Hepatocyte (in vitro differentiated cells): ENCODE results near the gene RPL41. TPM values are rescaled to one million over a fixed set of nuclear protein-coding genes. Genes with fewer than 3 reads are reported as not detected.
A peak's percentile ranks its signal among the peaks of the same experiment; 100 is the strongest.

Experiments used
- DNase-seq: peaks from one replicate; pipeline ENCODE4 v3.0.0-alpha.2; 2016; ENCODE audit warnings: low spot score
- H2AFZ ChIP-seq: fragments of 200-600 bp; sonication (generic); 2 replicates; pipeline ENCODE4 v1.6.0; 2016; ENCODE audit warnings: antibody characterized with exemption, mild to moderate bottlenecking
- H3K27ac ChIP-seq: fragments of 200-600 bp; sonication (generic); 2 replicates; pipeline ENCODE4 v1.5.1; 2016; ENCODE audit warnings: mild to moderate bottlenecking
- H3K27me3 ChIP-seq: fragments of 200-600 bp; sonication (generic); 2 replicates; pipeline ENCODE4 v1.6.1; 2016
- H3K36me3 ChIP-seq: fragments of 200-600 bp; sonication (generic); replicated peaks from 2 replicates; pipeline ENCODE4 v1.5.1; 2016; ENCODE audit warnings: low read depth; ENCODE audit not compliant: insufficient read depth
- H3K4me1 ChIP-seq: fragments of 200-600 bp; sonication (generic); 2 replicates; pipeline ENCODE4 v1.5.1; 2016; ENCODE audit warnings: mild to moderate bottlenecking, moderate library complexity; ENCODE audit not compliant: insufficient read depth
- H3K4me2 ChIP-seq: fragments of 200-600 bp; sonication (generic); 2 replicates; pipeline ENCODE4 v1.6.0; 2016
- H3K4me3 ChIP-seq: fragments of 200-600 bp; sonication (generic); 2 replicates; pipeline ENCODE4 v1.5.1; 2016; ENCODE audit warnings: mild to moderate bottlenecking
- H3K79me2 ChIP-seq: fragments of 200-600 bp; sonication (generic); 2 replicates; pipeline ENCODE4 v1.6.0; 2017; ENCODE audit warnings: mild to moderate bottlenecking
- H3K9me2 ChIP-seq: fragments of 200-600 bp; sonication (generic); replicated peaks from 2 replicates; pipeline ENCODE4 v1.6.0; 2017; ENCODE audit warnings: mild to moderate bottlenecking; ENCODE audit not compliant: insufficient read depth
- H3K9me3 ChIP-seq: fragments of 200-600 bp; sonication (generic); 2 replicates; pipeline ENCODE4 v1.5.1; 2016; ENCODE audit warnings: low read depth, mild to moderate bottlenecking
- H4K20me1 ChIP-seq: fragments of 200-600 bp; sonication (generic); 2 replicates; pipeline ENCODE4 v1.6.0; 2016; ENCODE audit warnings: mild to moderate bottlenecking; ENCODE audit not compliant: insufficient read depth, poor library complexity, severe bottlenecking
- CTCF ChIP-seq: fragments of 200-600 bp; sonication (generic); IDR thresholded peaks from 2 replicates; pipeline ENCODE4 v1.5.1; 2016; ENCODE audit warnings: antibody characterized with exemption, mild to moderate bottlenecking; ENCODE audit not compliant: poor library complexity
- EZH2 ChIP-seq: fragments of 200-600 bp; sonication (generic); IDR thresholded peaks from 2 replicates; pipeline ENCODE4 v1.6.1; 2016; ENCODE audit warnings: antibody characterized with exemption, mild to moderate bottlenecking, borderline replicate concordance
- EZH2phosphoT487 ChIP-seq: fragments of 200-600 bp; sonication (generic); IDR thresholded peaks from one replicate; pipeline ENCODE4 v1.6.1; 2018; ENCODE audit warnings: antibody characterized with exemption, mild to moderate bottlenecking, low read depth, moderate library complexity; ENCODE audit not compliant: unreplicated experiment, severe bottlenecking
- WGBS: methylation state at CpG from one replicate; pipeline ENCODE4 v1.1.6; 2016; ENCODE audit warnings: low lambda C conversion rate; ENCODE audit errors: missing lambda C conversion rate; 5-methylcytosine and 5-hydroxymethylcytosine counted together
- polyA plus RNA-seq: library from polyadenylated mRNA; unstranded; fragments of >200 nt; fragmentation: Nextera tagmentation; extraction: Ambion mirVana; gene quantifications from 2 replicates; pipeline ENCODE4 v1.2.1, GENCODE V29; 2016
- total RNA-seq: library from RNA; depleted of rRNA; stranded (reverse); fragments of >200 nt; gene quantifications from 2 replicates; pipeline ENCODE4 v1.2.3, GENCODE V29; 2014

RPL41 gene
- total and polyA plus RNA-seq, 2 experiments from 2014 or later: 2,240 to 2,801 TPM

DNA sequence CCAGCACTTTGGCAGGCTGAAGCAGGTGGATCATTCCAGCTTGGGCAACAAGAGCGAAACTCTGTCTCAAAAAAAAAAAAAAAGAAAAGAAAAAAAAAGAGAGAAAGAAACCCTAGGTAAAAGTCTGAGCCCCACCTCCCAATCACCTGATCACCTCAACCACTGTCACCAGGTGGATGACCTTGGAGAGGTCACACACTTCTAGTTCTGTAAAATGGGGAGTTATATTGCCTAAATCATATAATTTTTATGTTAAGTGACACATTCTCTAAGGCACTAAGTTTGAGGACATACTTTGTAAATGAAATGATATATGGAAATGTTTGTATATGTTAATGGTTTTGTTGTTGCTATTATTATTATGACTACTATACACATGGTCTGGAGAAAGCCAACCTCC lies 38.0 kb upstream of the RPL41 start:
- Histone ChIP-seq H4K20me1 (no peaks in the 10 kb centered on the region), H3K4me2 (peak overlapping the region; percentile 86), H3K9me2 (no peaks in the 10 kb centered on the region), H3K27ac (peak overlapping the region; percentile 99), H3K27me3 (no peaks in the 10 kb centered on the region), H3K4me3 (no peak overlapping the region), H3K9me3 (no peaks in the 10 kb centered on the region), H3K36me3 (no peaks in the 10 kb centered on the region), H3K79me2 (peaks cover 16% of the 10 kb centered on the region), H2AFZ (peak overlapping the region; percentile 82), H3K4me1 (no peaks in the 10 kb centered on the region)
- DNase-seq: no peak
- WGBS: 100% methylated on average over 1 of the region's 1 CpG
- TF ChIP-seq EZH2 (no peak), CTCF (no peak), EZH2phosphoT487 (no peak)

GRCh38 chr12:56078931-56079722 lies 37.3 kb upstream of the RPL41 start:
- Histone ChIP-seq H2AFZ (peak overlapping the region; percentile 82), H3K4me1 (no peaks in the 10 kb centered on the region), H3K36me3 (no peaks in the 10 kb centered on the region), H3K9me3 (no peaks in the 10 kb centered on the region), H3K4me2 (peak overlapping the region; percentile 86), H4K20me1 (no peaks in the 10 kb centered on the region), H3K79me2 (peaks cover 23% of the 10 kb centered on the region), H3K27me3 (no peaks in the 10 kb centered on the region), H3K27ac (peak overlapping the region; percentile 99), H3K9me2 (no peaks in the 10 kb centered on the region), H3K4me3 (peak overlapping the region; percentile 52)
- DNase-seq: peak; percentile 93
- TF ChIP-seq CTCF: peak; percentile 60
- no peak for TF ChIP-seq EZH2
- WGBS: 2% methylated on average over 45 of the region's 50 CpGs

DNA sequence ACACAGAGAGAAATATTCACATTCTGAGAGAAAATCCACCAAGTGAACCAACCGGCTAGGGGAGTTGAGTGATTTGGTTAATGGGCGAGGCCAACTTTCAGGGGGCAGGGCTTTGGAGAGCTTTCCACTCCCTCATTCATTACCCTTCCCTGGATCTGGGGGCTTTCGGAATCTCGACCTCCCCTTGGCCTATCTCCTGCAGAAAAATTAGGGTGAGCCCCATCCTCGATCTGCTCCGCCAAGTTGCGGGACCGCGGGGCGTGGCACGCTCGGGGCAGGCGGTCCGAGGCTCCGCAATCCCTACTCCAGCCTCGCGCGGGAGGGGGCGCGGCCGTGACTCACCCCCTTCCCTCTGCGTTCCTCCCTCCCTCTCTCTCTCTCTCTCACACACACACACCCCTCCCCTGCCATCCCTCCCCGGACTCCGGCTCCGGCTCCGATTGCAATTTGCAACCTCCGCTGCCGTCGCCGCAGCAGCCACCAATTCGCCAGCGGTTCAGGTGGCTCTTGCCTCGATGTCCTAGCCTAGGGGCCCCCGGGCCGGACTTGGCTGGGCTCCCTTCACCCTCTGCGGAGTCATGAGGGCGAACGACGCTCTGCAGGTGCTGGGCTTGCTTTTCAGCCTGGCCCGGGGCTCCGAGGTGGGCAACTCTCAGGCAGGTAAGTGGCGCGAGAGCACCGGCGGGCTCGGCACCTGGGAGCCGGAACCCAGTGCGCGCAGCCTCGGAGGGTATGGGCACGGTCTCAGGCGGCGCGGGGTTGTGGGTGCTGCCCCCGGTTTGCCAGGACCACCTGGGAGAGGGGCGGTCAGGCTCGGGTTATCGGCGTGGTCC lies 36.5 kb upstream of the RPL41 start, which contains the start of gene ERBB3:
Gene ERBB3, plus strand, starts transcription at position 443 of the 833 bp plus-strand sequence. Its CDS starts 136 bp downstream, at position 579.
- Histone ChIP-seq H3K9me3 (no peaks in the 10 kb centered on the region), H3K4me1 (no peaks in the 10 kb centered on the region), H3K27me3 (no peaks in the 10 kb centered on the region), H4K20me1 (no peaks in the 10 kb centered on the region), H2AFZ (peak within 1 kb of the TSS; percentile 82), H3K9me2 (no peaks in the 10 kb centered on the region), H3K27ac (peak within 1 kb of the TSS; percentile 99), H3K4me3 (peak within 1 kb of the TSS; percentile 52), H3K36me3 (no peaks in the 10 kb centered on the region), H3K79me2 (peaks cover 30% of the 10 kb centered on the region), H3K4me2 (peak within 1 kb of the TSS; percentile 86)
- DNase-seq: peak; percentile 94
- TF ChIP-seq EZH2phosphoT487: no peak
- no peak for TF ChIP-seq EZH2
- TF ChIP-seq CTCF: no peak
- under 1% methylated on average over 43 of the region's 59 CpGs for WGBS
